ENCODE results near the gene DNAH6. TPM values are rescaled to one million over a fixed set of nuclear protein-coding genes. Genes with fewer than 3 reads are reported as not detected.
A peak's percentile ranks its signal among the peaks of the same experiment; 100 is the strongest.
"Not testable (repeated sequence)": the region's sequence is repeated elsewhere in the genome, so short reads cannot be mapped to it uniquely, and the experiment has no call there.

Gene DNAH6
- total RNA-seq, 1 donor from 2014 or later = 0.14 TPM

DNA sequence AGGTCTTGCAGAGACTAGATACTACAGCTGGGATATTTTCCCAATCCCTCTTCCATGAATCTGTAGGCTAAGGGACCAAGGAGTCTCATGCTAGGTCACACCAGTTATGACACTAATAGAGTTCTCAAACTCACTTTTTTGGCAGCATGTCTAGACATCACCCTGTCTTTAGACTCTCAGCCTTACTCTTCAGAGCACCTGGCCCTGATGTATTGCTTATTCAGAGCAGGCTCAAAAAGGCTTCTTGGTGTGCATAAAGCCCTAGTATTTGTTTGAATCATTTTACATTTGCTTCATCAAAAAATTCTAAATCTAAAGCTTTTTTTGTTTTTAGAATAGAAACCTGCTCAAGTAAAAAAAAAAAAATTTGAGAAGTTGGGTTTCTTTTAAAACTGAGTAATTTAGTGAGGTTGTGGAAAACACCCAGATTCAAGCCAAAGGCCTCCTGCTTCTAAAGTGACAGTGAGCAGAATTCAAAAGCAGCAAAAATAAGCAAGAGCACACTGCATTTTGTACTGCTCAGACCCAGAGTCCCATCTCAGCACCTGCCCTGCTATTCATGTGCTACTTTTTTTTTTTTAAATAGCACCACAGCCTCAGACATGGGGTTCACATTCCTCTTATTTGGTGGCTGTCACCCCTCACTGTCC, 18.0 kb upstream of the DNAH6 start:
- Histone ChIP-seq H3K27me3 (ENCODE audit: low read depth) (peaks cover 6% of the 10 kb centered on the region), H3K27ac (replicated peaks) (no peak overlapping the region), H3K9me3 (replicated peaks) (peaks cover under 1% of the 10 kb centered on the region), H3K4me3 (no peak overlapping the region), H3K4me1 (no peaks in the 10 kb centered on the region), H3K36me3 (no peaks in the 10 kb centered on the region)
- intact Hi-C loops (cut with micrococcal nuclease) = loop anchor here (5.0 to 10.0 kb wide), 2 partner anchors 127 to 384 kb away; partner anchors contain the start of gene TRABD2A
- no peak for DNase-seq
- TF ChIP-seq CTCF (IDR thresholded peaks at IDR 0.05; ENCODE audit: borderline replicate concordance) = no peak

DNA sequence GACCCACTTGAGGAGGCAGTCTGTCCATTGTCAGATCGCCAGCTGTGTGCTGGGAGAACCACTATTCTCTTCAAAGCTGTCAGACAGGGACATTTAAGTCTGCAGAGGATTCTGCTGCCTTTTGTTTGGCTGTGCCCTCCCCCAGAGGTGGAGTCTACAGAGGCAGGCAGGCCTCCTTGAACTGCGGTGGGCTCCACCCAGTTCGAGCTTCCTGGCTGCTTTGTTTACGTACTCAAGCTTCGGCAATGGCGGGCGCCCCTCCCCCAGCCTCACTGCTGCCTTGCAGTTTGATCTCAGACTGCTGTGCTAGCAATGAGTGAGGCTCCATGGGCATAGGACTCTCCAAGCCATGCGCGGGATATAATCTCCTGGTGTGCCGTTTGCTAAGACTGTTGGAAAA, 5.3 kb upstream of the DNAH6 start:
- intact Hi-C loops (cut with micrococcal nuclease); H3K4me1 ChIP-seq: not testable (repeated sequence)

DNA sequence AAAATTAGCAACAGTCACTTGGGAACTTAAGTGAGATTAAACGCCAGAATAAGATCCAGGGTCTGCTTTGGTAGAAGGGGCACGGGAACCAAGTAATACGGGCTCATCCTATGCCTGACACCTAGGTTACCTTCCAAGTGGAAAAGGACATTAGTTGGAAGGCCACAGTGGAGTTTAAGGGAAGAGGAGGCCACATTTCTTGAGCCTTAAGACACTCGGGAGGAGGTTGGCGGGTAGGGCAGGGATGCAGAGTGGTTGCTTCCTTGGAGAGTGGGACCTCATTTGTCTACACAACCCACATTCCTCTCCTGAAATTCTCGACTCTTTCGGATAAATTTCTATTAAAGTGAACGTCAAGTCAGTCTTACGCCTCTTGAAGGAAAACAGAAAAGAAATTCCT, 510 bp upstream of the DNAH6 start:
- Histone ChIP-seq H3K27me3 (ENCODE audit: low read depth) (no peaks in the 10 kb centered on the region), H3K36me3 (no peaks in the 10 kb centered on the region), H3K4me1 (peaks cover 7% of the 10 kb centered on the region), H3K4me3 (peak overlapping the region; percentile 66), H3K9me3 (replicated peaks) (peaks cover 9% of the 10 kb centered on the region), H3K27ac (replicated peaks) (no peak overlapping the region)
- intact Hi-C loops (cut with micrococcal nuclease) = no loop called here
- DNase-seq = no peak
- TF ChIP-seq CTCF (IDR thresholded peaks at IDR 0.05; ENCODE audit: borderline replicate concordance) = no peak

More for the DNA sequence above, 5.3 kb upstream of the DNAH6 start:
- H3K9me3 ChIP-seq (replicated peaks) = peaks cover 10% of the 10 kb centered on the region
- not testable (repeated sequence) for H3K36me3 ChIP-seq; H3K27me3 ChIP-seq (ENCODE audit: low read depth); DNase-seq; H3K27ac ChIP-seq (replicated peaks); H3K4me3 ChIP-seq

DNA sequence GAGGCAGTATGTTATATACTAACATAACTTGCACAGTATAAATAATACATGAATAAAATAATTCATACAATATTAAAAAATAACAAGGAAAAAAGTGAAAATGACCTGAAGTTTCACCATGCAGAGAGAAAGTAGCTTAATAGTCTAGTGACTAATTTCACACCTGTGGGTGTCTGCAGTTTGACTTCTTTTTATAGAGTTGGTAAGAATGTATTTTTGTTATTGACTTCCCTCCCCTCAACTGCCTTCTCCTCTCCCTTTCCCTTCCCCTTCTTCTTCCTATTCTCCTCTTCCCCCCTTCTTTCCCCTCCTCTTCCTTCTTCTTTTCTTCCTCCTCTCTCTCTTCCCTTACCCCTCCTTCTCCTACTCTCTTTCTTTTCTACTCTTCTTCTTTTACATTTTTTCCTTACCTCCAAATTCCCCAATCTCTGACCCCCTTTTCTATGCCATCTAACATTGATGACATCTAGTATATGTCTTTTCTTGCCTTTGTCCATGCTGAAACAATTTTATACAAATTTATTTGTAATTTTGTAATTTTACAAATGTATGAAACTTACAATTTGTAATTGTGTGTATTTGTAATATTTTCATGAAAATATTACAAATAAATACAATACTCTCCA, 3.1 kb downstream of the DNAH6 start:
- H3K9me3 ChIP-seq (replicated peaks) = peaks cover 8% of the 10 kb centered on the region
- intact Hi-C loops (cut with micrococcal nuclease) = no loop called here
- H3K27ac ChIP-seq (replicated peaks) = no peak overlapping the region
- H3K27me3 ChIP-seq (ENCODE audit: low read depth) = no peaks in the 10 kb centered on the region
- H3K4me3 ChIP-seq = no peak overlapping the region
- no peak for DNase-seq
- TF ChIP-seq CTCF (IDR thresholded peaks at IDR 0.05; ENCODE audit: borderline replicate concordance) = no peak
- no peaks in the 10 kb centered on the region for H3K36me3 ChIP-seq
- H3K4me1 ChIP-seq = peaks cover 7% of the 10 kb centered on the region

GRCh38 chr2:84526562-84526961, 10.3 kb downstream of the DNAH6 start:
- intact Hi-C loops (cut with micrococcal nuclease) = no loop called here
- no peak for DNase-seq
- Histone ChIP-seq H3K27me3 (ENCODE audit: low read depth) (no peaks in the 10 kb centered on the region), H3K36me3 (no peaks in the 10 kb centered on the region), H3K4me1 (no peaks in the 10 kb centered on the region), H3K4me3 (no peak overlapping the region), H3K9me3 (replicated peaks) (peaks cover 3% of the 10 kb centered on the region), H3K27ac (replicated peaks) (no peak overlapping the region)
- peak; percentile 40 for TF ChIP-seq CTCF (IDR thresholded peaks at IDR 0.05; ENCODE audit: borderline replicate concordance)
